Lung (tissue), 12 donors: ENCODE data around the gene LRRC15. TPM values are rescaled to one million over a fixed set of nuclear protein-coding genes. Genes with fewer than 3 reads are reported as not detected.

ENCODE experiments used
- ATAC-seq: fragments of 200-7000 bp; cut with Tn5 transposase; one replicate; pipeline ENCODE4 v1.9.1; 2020; ENCODE audit warnings: moderate number of reproducible peaks; ENCODE audit not compliant: insufficient read depth, low FRiP score
- DNase-seq, 3 donors: peaks; one replicate each; pipeline ENCODE4 v3.0.0-alpha.2; 2013 to 2017
- H3K27ac ChIP-seq, 2 donors: one replicate each; pipeline ENCODE4 v1.5.1; 2013; ENCODE audit warnings: mild to moderate bottlenecking in 2 of 2, moderate library complexity in 2 of 2, control low read depth in 1 of 2, inconsistent platforms in 1 of 2, low read depth in 1 of 2, low read length in 1 of 2
- H3K27me3 ChIP-seq, 3 donors: one replicate each; pipeline ENCODE4 v1.5.1; 2013; ENCODE audit warnings: low read length in 2 of 3; ENCODE audit not compliant: control insufficient read depth in 3 of 3, insufficient read depth in 3 of 3
- H3K36me3 ChIP-seq, 4 donors: one replicate each; pipeline ENCODE4 v1.5.1; 2013; ENCODE audit warnings: low read length in 4 of 4, mild to moderate bottlenecking in 1 of 4, moderate library complexity in 1 of 4; ENCODE audit not compliant: control insufficient read depth in 4 of 4, insufficient read depth in 4 of 4
- H3K4me1 ChIP-seq, 5 donors: one replicate each; pipeline ENCODE4 v1.5.1; 2013; ENCODE audit warnings: low read length in 5 of 5, mild to moderate bottlenecking in 2 of 5, moderate library complexity in 1 of 5; ENCODE audit not compliant: control insufficient read depth in 5 of 5, insufficient read depth in 5 of 5
- H3K4me3 ChIP-seq: one replicate; pipeline ENCODE4 v1.5.1; 2013; ENCODE audit warnings: mild to moderate bottlenecking, control low read depth, moderate library complexity
- H3K9ac ChIP-seq, 2 donors: one replicate each; pipeline ENCODE4 v1.5.1; 2013; ENCODE audit warnings: low read length in 2 of 2, control low read depth in 1 of 2; ENCODE audit not compliant: insufficient read depth in 1 of 2
- H3K9me3 ChIP-seq, 4 donors: one replicate each; pipeline ENCODE4 v1.5.1; 2013; ENCODE audit warnings: low read length in 3 of 4, mild to moderate bottlenecking in 1 of 4, moderate library complexity in 1 of 4; ENCODE audit not compliant: control insufficient read depth in 4 of 4, insufficient read depth in 3 of 4
- CTCF ChIP-seq: IDR thresholded peaks from 2 replicates; pipeline ENCODE4 v1.5.1; 2012; ENCODE audit warnings: mild to moderate bottlenecking; ENCODE audit errors: control extremely low read depth, extremely low read depth
- WGBS, 2 donors: extraction: QIAGEN DNeasy Blood & Tissue Kit; methylation state at CpG; one replicate each; pipeline ENCODE4 v1.1.7; 2013; 5-methylcytosine and 5-hydroxymethylcytosine counted together
- polyA plus RNA-seq, 2 donors: library from polyadenylated mRNA; stranded (reverse); fragments of 200-250 nt; gene quantifications; one replicate each; pipeline ENCODE4 v1.2.1, GENCODE V29; 2013
- total RNA-seq, 2 donors: library from RNA; depleted of rRNA in 1 of 2; stranded (reverse); fragments of >200 nt in 1 of 2; gene quantifications; one replicate each; pipeline ENCODE4 v1.2.1, GENCODE V29; 2014 to 2021
- donor health status: control.
- donor health status: control.
- donor health status: Bipolar disorder and iron deficiency.
- donor health status: healthy.
- donor health status: DM: yes; HTN: yes; CAD: no.

Gene LRRC15
- total and polyA plus RNA-seq, 4 donors: 0.06 to 1.2 (median 0.07) TPM

- DNase-seq (peak in 1 of 3 donors; percentile 65), ATAC-seq (no peak)
- Histone ChIP-seq H3K27me3 (peaks cover 0 to 3% (median 0%) of the 10 kb centered on the region in 3 donors), H3K27ac (no peak overlapping the region), H3K9me3 (no peaks in the 10 kb centered on the region), H3K4me3 (no peak overlapping the region), H3K4me1 (peaks cover 0 to 20% (median 0%) of the 10 kb centered on the region in 5 donors), H3K9ac (no peak overlapping the region), H3K36me3 (no peaks in the 10 kb centered on the region)
- WGBS, 2 donors: 64 to 72% methylated on average over 15 of the region's 15 CpGs
- no peak for TF ChIP-seq CTCF
Observed at GRCh38 chr3:194326192-194326967, 43.2 kb downstream of the LRRC15 start.

DNA sequence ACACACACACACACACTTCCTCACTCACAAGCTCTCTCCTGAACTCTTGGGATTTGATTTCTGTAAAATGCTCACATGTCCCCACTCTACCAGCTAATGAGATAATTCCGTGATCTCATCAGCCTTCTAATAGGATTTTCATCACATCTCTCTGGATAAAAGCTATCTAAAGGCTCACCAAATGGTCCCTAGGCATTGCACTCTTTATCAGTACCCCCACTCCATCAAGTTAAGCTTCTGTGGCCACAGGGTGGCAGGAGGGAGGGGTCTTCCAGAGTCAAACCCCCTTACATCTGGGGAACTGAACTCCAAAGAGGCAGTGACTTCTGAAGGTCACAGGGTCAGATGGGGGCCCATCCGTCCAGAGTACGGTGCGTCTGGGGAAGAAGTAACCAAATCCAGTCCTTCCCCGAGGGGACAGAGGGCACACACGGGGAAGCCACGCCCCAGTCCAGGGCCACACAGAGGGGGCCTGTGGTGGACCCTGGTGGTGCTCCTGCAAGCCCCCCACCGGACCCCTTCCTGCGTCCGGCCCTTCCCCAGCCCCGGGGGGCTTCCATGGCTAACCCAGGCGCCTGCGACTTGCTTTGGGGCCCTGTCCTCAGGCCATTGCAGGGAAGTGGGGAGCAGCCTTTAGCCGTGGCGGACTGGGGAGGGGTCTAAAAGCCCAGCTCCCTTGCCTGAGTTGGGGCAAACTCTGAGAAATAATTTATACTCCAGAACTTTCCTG lies 44.0 kb downstream of the LRRC15 start:
- no peak overlapping the region for H3K9ac ChIP-seq
- no peak overlapping the region for H3K27ac ChIP-seq
- DNase-seq (no peak), ATAC-seq (no peak)
- peaks cover 0 to 3% (median 0%) of the 10 kb centered on the region in 3 donors for H3K27me3 ChIP-seq
- H3K4me3 ChIP-seq: no peak overlapping the region
- WGBS, 2 donors: 85 to 90% methylated on average over 15 of the region's 15 CpGs
- peaks cover 0 to 16% (median 0%) of the 10 kb centered on the region in 5 donors for H3K4me1 ChIP-seq
- TF ChIP-seq CTCF: no peak
- no peaks in the 10 kb centered on the region for H3K36me3 ChIP-seq
- no peaks in the 10 kb centered on the region for H3K9me3 ChIP-seq

DNA sequence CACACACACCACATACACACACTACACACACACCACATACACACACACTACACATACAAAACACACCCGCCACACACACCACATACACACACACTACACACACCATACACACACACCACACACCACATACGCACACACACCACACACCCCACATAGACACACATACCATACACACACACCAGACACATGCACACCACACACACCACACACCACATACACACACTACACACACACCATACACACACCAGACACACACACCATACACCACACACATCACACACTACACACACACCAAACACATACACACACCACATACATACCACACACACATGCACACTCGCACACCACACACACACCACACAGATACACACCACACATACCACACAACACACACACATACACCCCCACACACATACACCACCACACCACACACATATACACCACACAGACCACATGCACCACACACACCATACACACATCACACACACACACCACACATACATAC lies 44.7 kb downstream of the LRRC15 start:
- DNase-seq (no peak), ATAC-seq (no peak)
- TF ChIP-seq CTCF: no peak
- H3K27me3 ChIP-seq: peaks cover 0 to 3% (median 0%) of the 10 kb centered on the region in 3 donors
- H3K9me3 ChIP-seq: no peaks in the 10 kb centered on the region
- 98% methylated on average over 3 of the region's 3 CpGs for WGBS, 2 donors
- no peaks in the 10 kb centered on the region for H3K36me3 ChIP-seq
- H3K27ac ChIP-seq: no peak overlapping the region
- H3K4me3 ChIP-seq: no peak overlapping the region
- peaks cover 0 to 13% (median 0%) of the 10 kb centered on the region in 5 donors for H3K4me1 ChIP-seq
- H3K9ac ChIP-seq: no peak overlapping the region
